ENCODE measurements around the gene SSR1. TPM values are rescaled to one million over a fixed set of nuclear protein-coding genes. Genes with fewer than 3 reads are reported as not detected.

SSR1 gene
- total and polyA plus RNA-seq, 2 experiments from 2014 or later = 65.3 to 70.2 TPM

DNA sequence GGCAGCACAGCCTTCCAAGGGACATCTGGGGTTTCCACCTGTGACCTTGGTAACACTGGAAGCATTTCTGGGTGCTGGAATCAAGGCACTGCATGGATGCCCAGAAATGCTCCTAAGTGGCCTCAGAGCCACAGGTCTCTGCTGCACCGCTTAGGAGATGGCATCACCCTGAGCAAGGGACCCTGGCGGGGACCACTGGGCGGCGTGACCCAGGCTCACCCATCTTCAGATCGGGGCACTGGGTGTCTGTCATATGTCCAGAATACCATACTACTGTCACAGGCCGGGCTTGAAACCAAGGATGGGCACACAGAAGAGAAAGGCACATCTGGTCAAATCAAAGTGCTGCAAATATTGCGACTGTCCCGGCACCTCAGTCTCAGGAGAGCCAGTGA is 45.9 kb downstream of the SSR1 start:
- Mint-ChIP-seq H3K4me1 (peaks cover 8% of the 10 kb centered on the region), H3K27ac (no peak overlapping the region), H3K9me3 (no peaks in the 10 kb centered on the region), H3K4me3 (no peak overlapping the region), H3K36me3 (ENCODE audit: low read depth) (peaks cover 3% of the 10 kb centered on the region; the same call in 1 of the 3 replicates), H3K27me3 (ENCODE audit: insufficient read depth, low read depth, poor library complexity) (peaks cover 5% of the 10 kb centered on the region)
- TF ChIP-seq ZNF331 (CRISPR knock-in tag; IDR thresholded peaks at IDR 0.05; ENCODE audit: low read depth) = no peak
- no peak for TF ChIP-seq ZNF114 (CRISPR knock-in tag; IDR thresholded peaks at IDR 0.05)
- TF ChIP-seq, protein P1, sequence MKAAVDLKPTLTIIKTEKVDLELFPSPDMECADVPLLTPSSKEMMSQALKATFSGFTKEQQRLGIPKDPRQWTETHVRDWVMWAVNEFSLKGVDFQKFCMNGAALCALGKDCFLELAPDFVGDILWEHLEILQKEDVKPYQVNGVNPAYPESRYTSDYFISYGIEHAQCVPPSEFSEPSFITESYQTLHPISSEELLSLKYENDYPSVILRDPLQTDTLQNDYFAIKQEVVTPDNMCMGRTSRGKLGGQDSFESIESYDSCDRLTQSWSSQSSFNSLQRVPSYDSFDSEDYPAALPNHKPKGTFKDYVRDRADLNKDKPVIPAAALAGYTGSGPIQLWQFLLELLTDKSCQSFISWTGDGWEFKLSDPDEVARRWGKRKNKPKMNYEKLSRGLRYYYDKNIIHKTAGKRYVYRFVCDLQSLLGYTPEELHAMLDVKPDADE (IDR thresholded peaks at IDR 0.05) = no peak
- no peak for TF ChIP-seq JUNB (IDR thresholded peaks at IDR 0.05; ENCODE audit: unreplicated experiment)
- TF ChIP-seq CREB1 (CRISPR knock-in tag; IDR thresholded peaks at IDR 0.05; ENCODE audit: low read depth) = no peak
- TF ChIP-seq EZH2 (IDR thresholded peaks at IDR 0.05; ENCODE audit: low read depth, unreplicated experiment) = no peak
- no peak for TF ChIP-seq EZH2phosphoT487 (IDR thresholded peaks at IDR 0.05; ENCODE audit: unreplicated experiment)
- TF ChIP-seq POLR2AphosphoS5 (IDR thresholded peaks at IDR 0.05; ENCODE audit: low read depth) = no peak
- no peak for TF ChIP-seq NANOG (IDR thresholded peaks at IDR 0.05; ENCODE audit: borderline replicate concordance)
- TF ChIP-seq STAT1 (IDR thresholded peaks at IDR 0.05; ENCODE audit: unreplicated experiment) = no peak
- TF ChIP-seq, protein P2, sequence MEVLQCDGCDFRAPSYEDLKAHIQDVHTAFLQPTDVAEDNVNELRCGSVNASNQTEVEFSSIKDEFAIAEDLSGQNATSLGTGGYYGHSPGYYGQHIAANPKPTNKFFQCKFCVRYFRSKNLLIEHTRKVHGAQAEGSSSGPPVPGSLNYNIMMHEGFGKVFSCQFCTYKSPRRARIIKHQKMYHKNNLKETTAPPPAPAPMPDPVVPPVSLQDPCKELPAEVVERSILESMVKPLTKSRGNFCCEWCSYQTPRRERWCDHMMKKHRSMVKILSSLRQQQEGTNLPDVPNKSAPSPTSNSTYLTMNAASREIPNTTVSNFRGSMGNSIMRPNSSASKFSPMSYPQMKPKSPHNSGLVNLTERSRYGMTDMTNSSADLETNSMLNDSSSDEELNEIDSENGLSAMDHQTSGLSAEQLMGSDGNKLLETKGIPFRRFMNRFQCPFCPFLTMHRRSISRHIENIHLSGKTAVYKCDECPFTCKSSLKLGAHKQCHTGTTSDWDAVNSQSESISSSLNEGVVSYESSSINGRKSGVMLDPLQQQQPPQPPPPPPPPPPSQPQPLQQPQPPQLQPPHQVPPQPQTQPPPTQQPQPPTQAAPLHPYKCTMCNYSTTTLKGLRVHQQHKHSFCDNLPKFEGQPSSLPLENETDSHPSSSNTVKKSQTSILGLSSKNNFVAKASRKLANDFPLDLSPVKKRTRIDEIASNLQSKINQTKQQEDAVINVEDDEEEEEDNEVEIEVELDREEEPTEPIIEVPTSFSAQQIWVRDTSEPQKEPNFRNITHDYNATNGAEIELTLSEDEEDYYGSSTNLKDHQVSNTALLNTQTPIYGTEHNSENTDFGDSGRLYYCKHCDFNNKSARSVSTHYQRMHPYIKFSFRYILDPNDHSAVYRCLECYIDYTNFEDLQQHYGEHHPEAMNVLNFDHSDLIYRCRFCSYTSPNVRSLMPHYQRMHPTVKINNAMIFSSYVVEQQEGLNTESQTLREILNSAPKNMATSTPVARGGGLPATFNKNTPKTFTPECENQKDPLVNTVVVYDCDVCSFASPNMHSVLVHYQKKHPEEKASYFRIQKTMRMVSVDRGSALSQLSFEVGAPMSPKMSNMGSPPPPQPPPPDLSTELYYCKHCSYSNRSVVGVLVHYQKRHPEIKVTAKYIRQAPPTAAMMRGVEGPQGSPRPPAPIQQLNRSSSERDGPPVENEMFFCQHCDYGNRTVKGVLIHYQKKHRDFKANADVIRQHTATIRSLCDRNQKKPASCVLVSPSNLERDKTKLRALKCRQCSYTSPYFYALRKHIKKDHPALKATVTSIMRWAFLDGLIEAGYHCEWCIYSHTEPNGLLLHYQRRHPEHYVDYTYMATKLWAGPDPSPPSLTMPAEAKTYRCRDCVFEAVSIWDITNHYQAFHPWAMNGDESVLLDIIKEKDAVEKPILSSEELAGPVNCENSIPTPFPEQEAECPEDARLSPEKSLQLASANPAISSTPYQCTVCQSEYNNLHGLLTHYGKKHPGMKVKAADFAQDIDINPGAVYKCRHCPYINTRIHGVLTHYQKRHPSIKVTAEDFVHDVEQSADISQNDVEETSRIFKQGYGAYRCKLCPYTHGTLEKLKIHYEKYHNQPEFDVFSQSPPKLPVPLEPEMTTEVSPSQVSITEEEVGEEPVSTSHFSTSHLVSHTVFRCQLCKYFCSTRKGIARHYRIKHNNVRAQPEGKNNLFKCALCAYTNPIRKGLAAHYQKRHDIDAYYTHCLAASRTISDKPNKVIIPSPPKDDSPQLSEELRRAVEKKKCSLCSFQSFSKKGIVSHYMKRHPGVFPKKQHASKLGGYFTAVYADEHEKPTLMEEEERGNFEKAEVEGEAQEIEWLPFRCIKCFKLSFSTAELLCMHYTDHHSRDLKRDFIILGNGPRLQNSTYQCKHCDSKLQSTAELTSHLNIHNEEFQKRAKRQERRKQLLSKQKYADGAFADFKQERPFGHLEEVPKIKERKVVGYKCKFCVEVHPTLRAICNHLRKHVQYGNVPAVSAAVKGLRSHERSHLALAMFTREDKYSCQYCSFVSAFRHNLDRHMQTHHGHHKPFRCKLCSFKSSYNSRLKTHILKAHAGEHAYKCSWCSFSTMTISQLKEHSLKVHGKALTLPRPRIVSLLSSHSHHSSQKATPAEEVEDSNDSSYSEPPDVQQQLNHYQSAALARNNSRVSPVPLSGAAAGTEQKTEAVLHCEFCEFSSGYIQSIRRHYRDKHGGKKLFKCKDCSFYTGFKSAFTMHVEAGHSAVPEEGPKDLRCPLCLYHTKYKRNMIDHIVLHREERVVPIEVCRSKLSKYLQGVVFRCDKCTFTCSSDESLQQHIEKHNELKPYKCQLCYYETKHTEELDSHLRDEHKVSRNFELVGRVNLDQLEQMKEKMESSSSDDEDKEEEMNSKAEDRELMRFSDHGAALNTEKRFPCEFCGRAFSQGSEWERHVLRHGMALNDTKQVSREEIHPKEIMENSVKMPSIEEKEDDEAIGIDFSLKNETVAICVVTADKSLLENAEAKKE (CRISPR knock-in tag; IDR thresholded peaks at IDR 0.05) = no peak
- TF ChIP-seq, protein P3, sequence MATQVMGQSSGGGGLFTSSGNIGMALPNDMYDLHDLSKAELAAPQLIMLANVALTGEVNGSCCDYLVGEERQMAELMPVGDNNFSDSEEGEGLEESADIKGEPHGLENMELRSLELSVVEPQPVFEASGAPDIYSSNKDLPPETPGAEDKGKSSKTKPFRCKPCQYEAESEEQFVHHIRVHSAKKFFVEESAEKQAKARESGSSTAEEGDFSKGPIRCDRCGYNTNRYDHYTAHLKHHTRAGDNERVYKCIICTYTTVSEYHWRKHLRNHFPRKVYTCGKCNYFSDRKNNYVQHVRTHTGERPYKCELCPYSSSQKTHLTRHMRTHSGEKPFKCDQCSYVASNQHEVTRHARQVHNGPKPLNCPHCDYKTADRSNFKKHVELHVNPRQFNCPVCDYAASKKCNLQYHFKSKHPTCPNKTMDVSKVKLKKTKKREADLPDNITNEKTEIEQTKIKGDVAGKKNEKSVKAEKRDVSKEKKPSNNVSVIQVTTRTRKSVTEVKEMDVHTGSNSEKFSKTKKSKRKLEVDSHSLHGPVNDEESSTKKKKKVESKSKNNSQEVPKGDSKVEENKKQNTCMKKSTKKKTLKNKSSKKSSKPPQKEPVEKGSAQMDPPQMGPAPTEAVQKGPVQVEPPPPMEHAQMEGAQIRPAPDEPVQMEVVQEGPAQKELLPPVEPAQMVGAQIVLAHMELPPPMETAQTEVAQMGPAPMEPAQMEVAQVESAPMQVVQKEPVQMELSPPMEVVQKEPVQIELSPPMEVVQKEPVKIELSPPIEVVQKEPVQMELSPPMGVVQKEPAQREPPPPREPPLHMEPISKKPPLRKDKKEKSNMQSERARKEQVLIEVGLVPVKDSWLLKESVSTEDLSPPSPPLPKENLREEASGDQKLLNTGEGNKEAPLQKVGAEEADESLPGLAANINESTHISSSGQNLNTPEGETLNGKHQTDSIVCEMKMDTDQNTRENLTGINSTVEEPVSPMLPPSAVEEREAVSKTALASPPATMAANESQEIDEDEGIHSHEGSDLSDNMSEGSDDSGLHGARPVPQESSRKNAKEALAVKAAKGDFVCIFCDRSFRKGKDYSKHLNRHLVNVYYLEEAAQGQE (IDR thresholded peaks at IDR 0.05; ENCODE audit: unreplicated experiment) = no peak
- TF ChIP-seq, protein P4, sequence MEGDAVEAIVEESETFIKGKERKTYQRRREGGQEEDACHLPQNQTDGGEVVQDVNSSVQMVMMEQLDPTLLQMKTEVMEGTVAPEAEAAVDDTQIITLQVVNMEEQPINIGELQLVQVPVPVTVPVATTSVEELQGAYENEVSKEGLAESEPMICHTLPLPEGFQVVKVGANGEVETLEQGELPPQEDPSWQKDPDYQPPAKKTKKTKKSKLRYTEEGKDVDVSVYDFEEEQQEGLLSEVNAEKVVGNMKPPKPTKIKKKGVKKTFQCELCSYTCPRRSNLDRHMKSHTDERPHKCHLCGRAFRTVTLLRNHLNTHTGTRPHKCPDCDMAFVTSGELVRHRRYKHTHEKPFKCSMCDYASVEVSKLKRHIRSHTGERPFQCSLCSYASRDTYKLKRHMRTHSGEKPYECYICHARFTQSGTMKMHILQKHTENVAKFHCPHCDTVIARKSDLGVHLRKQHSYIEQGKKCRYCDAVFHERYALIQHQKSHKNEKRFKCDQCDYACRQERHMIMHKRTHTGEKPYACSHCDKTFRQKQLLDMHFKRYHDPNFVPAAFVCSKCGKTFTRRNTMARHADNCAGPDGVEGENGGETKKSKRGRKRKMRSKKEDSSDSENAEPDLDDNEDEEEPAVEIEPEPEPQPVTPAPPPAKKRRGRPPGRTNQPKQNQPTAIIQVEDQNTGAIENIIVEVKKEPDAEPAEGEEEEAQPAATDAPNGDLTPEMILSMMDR (conservative IDR thresholded peaks at IDR 0.05; ENCODE audit: low read depth in 2 of 2) = no peak
- Histone ChIP-seq H3K4me2 (no peak overlapping the region), H3K79me2 (replicated peaks; ENCODE audit: insufficient read depth) (no peaks in the 10 kb centered on the region), H3K27ac (ENCODE audit: low read depth) (no peak overlapping the region), H3K4me3 (no peak overlapping the region), H3K36me3 (ENCODE audit: insufficient read depth) (no peaks in the 10 kb centered on the region), H2AFZ (no peak overlapping the region), H3K4me1 (ENCODE audit: insufficient read depth) (peaks cover 5% of the 10 kb centered on the region; the same call in 1 of the 2 replicates), H3F3A (replicated peaks; ENCODE audit: low read depth) (no peaks in the 10 kb centered on the region), H3K27me3 (ENCODE audit: insufficient read depth) (no peaks in the 10 kb centered on the region), H4K20me1 (replicated peaks; ENCODE audit: insufficient read depth) (no peaks in the 10 kb centered on the region), H3K9me2 (ENCODE audit: insufficient read depth) (no peaks in the 10 kb centered on the region)
- ATAC-seq (no peak), DNase-seq (ENCODE audit: low spot score) (no peak)
